NT2/D1 (cell line): ENCODE data around the gene RAPH1.

Source experiments
- SUZ12 ChIP-seq: IDR thresholded peaks from 2 replicates; pipeline ENCODE4 v1.6.1; 2011; ENCODE audit not compliant: insufficient read length, insufficient read depth; ENCODE audit errors: extremely low read depth
- ZNF274 ChIP-seq: IDR thresholded peaks from 2 replicates; pipeline ENCODE4 v1.6.1; 2011; ENCODE audit warnings: mild to moderate bottlenecking, low read depth, low read length

DNA sequence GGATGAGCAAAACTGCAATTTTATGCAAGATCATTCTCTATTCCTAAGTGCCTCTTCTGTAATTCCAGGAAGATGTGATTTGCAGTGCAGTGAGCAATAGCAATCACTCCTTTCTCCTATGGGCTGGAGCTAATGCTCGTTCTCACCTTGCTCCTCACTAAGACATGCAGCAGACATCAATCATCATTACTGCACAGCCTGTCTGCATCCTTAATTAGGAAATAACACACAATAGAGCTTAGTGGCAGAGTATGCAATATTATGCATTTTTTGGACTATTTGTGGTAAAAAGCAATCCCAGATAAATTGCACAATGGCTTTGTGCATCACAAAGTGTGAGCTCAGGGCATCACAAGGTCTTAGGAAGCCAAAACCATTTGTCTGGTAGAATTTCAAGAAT, 32.6 kb upstream of the RAPH1 start:
- TF ChIP-seq ZNF274: no peak
- no peak for TF ChIP-seq SUZ12
